Measurements from ENCODE around the gene VAMP2.
A peak's percentile ranks its signal among the peaks of the same experiment; 100 is the strongest.

GRCh38 chr17:8185582-8186445, 23.1 kb upstream of the VAMP2 start:
- TF ChIP-seq CTCF (IDR thresholded peaks at IDR 0.05 in 4 of 5, conservative IDR thresholded peaks at IDR 0.05 in 1 of 5) (no peak), POLR2A (IDR thresholded peaks at IDR 0.05) (peak in 1 of 2 donors; percentile 17)
